Measurements from ENCODE around the gene PLEKHA8.

The PLEKHA8 gene

DNA sequence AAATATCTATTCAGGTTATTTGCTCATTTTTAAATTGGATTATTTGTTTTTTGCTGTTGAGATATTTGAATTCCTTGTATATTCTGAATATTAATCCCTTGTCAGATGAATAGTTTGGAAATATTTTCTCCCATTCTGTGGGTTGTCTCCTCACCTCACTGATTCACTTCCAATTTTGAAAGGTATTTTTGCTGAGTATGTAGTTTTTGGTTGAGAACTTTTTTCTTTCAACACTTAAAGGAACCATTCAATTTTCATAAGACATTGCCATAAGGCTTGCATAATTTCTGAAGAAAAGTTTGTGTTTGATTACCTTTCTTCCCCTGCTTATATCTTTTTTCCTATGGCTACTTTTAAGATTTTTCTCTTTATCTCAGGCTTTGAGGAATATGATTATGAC lies 29.7 kb upstream of the PLEKHA8 start:
- CTCF ChIA-PET, result no interaction called here
- no peak for TF ChIP-seq NFRKB (IDR thresholded peaks at IDR 0.05)
- no peak for TF ChIP-seq FOXM1 (IDR thresholded peaks at IDR 0.05; ENCODE audit: borderline replicate concordance)
- TF ChIP-seq ARNT (IDR thresholded peaks at IDR 0.05), result no peak
- TF ChIP-seq FOXA1 (IDR thresholded peaks at IDR 0.05), result no peak

DNA sequence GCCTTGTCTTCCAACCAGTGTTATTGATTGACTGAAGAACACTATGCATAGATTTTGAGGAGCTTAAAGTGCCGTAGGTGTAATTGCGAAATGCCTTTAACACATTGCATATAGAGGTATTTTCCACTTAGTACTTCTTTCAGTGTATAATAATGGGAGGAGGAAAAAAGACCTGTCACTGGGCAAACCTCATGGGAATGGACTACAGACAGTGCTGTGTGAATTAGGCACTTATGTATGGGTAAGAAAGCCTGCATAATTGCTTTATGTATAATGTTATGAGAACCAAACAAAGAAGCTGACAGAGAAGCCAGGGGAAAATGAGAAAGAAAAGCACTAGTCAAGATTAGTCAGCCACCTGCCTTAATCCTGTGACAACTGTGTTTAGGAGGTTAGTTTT lies 26.2 kb upstream of the PLEKHA8 start:
- TF ChIP-seq HDGF (IDR thresholded peaks at IDR 0.05; ENCODE audit: borderline replicate concordance) (no peak), L3MBTL2 (conservative IDR thresholded peaks at IDR 0.05) (no peak), ARNT (IDR thresholded peaks at IDR 0.05) (no peak), FOXM1 (IDR thresholded peaks at IDR 0.05; ENCODE audit: borderline replicate concordance) (no peak), FOXK2 (IDR thresholded peaks at IDR 0.05) (no peak), SUZ12 (IDR thresholded peaks at IDR 0.05) (no peak), FOXA1 (IDR thresholded peaks at IDR 0.05) (no peak), ZNF384 (IDR thresholded peaks at IDR 0.05) (no peak), BHLHE40 (IDR thresholded peaks at IDR 0.05; ENCODE audit: borderline replicate concordance) (no peak), SP1 (IDR thresholded peaks at IDR 0.05) (no peak), LEF1 (IDR thresholded peaks at IDR 0.05; ENCODE audit: borderline replicate concordance) (no peak), TARDBP (IDR thresholded peaks at IDR 0.05) (no peak)
- DNase-seq (ENCODE audit: extremely low spot score), result no peak
- CTCF ChIA-PET, result no interaction called here
- POLR2A ChIA-PET, result interaction anchor here (1.0 kb wide), 1 partner anchor 27 kb away, joined by 4 read pairs; no protein-coding TSS in a partner anchor

More for the DNA sequence above, 29.7 kb upstream of the PLEKHA8 start:
- no peak for DNase-seq (ENCODE audit: extremely low spot score)
- POLR2A ChIA-PET, result no interaction called here

DNA sequence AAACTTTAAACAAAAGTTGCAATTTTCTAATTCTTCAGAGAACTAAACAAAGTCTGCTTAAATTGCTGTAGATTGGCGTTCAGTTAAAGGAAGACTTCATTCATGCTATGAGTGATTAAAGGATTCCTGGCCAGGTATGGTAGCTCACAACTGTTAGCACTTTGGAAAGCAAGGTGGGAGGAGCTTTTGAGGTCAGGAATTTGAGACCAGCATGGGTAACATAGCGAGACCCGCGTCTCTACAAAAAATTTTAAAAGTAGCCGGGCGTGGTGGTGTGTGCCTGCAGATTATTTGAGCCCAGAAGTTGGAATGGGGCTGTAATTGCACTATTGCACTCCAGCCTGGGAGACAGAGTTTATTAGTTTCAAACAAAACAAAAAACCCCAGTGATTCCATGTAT lies 25.1 kb upstream of the PLEKHA8 start:
- TF ChIP-seq FOXA1 (IDR thresholded peaks at IDR 0.05), result no peak
- TF ChIP-seq SP1 (IDR thresholded peaks at IDR 0.05), result no peak
- no peak for TF ChIP-seq NFRKB (IDR thresholded peaks at IDR 0.05)
- TF ChIP-seq CTBP1 (IDR thresholded peaks at IDR 0.05; ENCODE audit: borderline replicate concordance), result no peak
- TF ChIP-seq, protein P1, sequence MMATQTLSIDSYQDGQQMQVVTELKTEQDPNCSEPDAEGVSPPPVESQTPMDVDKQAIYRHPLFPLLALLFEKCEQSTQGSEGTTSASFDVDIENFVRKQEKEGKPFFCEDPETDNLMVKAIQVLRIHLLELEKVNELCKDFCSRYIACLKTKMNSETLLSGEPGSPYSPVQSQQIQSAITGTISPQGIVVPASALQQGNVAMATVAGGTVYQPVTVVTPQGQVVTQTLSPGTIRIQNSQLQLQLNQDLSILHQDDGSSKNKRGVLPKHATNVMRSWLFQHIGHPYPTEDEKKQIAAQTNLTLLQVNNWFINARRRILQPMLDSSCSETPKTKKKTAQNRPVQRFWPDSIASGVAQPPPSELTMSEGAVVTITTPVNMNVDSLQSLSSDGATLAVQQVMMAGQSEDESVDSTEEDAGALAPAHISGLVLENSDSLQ (IDR thresholded peaks at IDR 0.05), result no peak
- TF ChIP-seq L3MBTL2 (conservative IDR thresholded peaks at IDR 0.05), result no peak
- no peak for TF ChIP-seq FOXK2 (IDR thresholded peaks at IDR 0.05)
- TF ChIP-seq ELF4 (IDR thresholded peaks at IDR 0.05), result no peak
- no peak for TF ChIP-seq TARDBP (IDR thresholded peaks at IDR 0.05)
- TF ChIP-seq LEF1 (IDR thresholded peaks at IDR 0.05; ENCODE audit: borderline replicate concordance), result no peak
- TF ChIP-seq FOXM1 (IDR thresholded peaks at IDR 0.05; ENCODE audit: borderline replicate concordance), result no peak
- no peak for TF ChIP-seq BHLHE40 (IDR thresholded peaks at IDR 0.05; ENCODE audit: borderline replicate concordance)
- TF ChIP-seq HDGF (IDR thresholded peaks at IDR 0.05; ENCODE audit: borderline replicate concordance), result no peak
- no peak for TF ChIP-seq ARNT (IDR thresholded peaks at IDR 0.05)
- TF ChIP-seq ZNF384 (IDR thresholded peaks at IDR 0.05), result no peak
- TF ChIP-seq SUZ12 (IDR thresholded peaks at IDR 0.05), result no peak
- ChIA-PET CTCF (interaction anchor here (0.6 kb wide), 1 partner anchor 1043 kb away, joined by 7 read pairs; no protein-coding TSS in a partner anchor), POLR2A (no interaction called here)
- DNase-seq (ENCODE audit: extremely low spot score), result no peak

DNA sequence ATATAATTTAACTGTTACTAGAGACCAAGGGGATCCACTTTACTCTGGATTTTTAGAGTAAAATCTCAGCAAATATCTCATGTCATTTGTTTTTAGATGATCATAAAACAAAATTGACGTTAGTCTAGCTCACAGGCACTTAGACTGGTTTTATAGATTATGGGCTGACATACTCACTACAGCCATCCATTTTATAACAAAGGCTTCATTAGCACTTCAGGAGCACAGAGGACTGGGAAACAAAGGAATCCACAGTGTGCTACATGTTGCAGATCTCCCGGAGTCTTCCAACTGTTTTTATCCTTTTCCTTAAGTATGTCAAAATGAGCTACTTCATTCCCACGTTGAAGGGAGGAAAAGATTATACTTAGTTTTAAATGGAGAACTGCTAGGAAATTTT lies 22.7 kb upstream of the PLEKHA8 start:
- CTCF ChIA-PET, result interaction anchor here (0.6 to 1.0 kb wide), 2 partner anchors 14 to 17 kb away, joined by 3 to 6 read pairs; no protein-coding TSS in a partner anchor
- POLR2A ChIA-PET, result interaction anchor here (0.6 to 1.2 kb wide), 2 partner anchors 16 to 18 kb away, joined by 3 to 4 read pairs; partner anchors contain the start of gene SCRN1
- DNase-seq (ENCODE audit: extremely low spot score), result no peak
- no peak for TF ChIP-seq FOXM1 (IDR thresholded peaks at IDR 0.05; ENCODE audit: borderline replicate concordance)
- no peak for TF ChIP-seq CTBP1 (IDR thresholded peaks at IDR 0.05; ENCODE audit: borderline replicate concordance)
- TF ChIP-seq SUZ12 (IDR thresholded peaks at IDR 0.05), result no peak
- TF ChIP-seq BHLHE40 (IDR thresholded peaks at IDR 0.05; ENCODE audit: borderline replicate concordance), result no peak
- TF ChIP-seq SP1 (IDR thresholded peaks at IDR 0.05), result no peak
- TF ChIP-seq TARDBP (IDR thresholded peaks at IDR 0.05), result no peak
- no peak for TF ChIP-seq LEF1 (IDR thresholded peaks at IDR 0.05; ENCODE audit: borderline replicate concordance)
- TF ChIP-seq, protein P1 (IDR thresholded peaks at IDR 0.05), result peak; percentile 58

DNA sequence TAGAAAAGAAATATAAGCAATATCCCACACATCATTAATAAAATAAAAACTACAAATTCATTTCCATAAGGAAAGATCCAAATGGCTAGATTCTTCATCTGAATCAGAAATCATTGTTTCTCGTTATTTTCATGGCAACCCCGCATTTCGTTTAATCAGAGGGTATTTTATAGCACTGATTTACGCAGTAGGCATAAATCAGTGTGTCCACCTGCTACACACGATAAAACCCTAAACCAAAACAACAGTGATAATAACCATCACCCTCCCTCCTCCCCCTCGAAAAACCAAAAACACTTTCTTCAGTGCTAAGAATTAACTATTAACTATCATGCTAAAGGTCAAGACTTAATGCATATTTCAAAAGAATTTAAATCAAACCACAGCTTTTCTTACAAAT lies 18.2 kb upstream of the PLEKHA8 start:
- ChIA-PET POLR2A (no interaction called here), CTCF (no interaction called here)
- no peak for DNase-seq (ENCODE audit: extremely low spot score)
- no peak for TF ChIP-seq FOXK2 (IDR thresholded peaks at IDR 0.05)
- TF ChIP-seq, protein P1 (IDR thresholded peaks at IDR 0.05), result 0 out of 2 replicates have a peak, but pooled peaks have one; percentile 21
- no peak for TF ChIP-seq SP1 (IDR thresholded peaks at IDR 0.05)
- TF ChIP-seq FOXM1 (IDR thresholded peaks at IDR 0.05; ENCODE audit: borderline replicate concordance), result no peak

DNA sequence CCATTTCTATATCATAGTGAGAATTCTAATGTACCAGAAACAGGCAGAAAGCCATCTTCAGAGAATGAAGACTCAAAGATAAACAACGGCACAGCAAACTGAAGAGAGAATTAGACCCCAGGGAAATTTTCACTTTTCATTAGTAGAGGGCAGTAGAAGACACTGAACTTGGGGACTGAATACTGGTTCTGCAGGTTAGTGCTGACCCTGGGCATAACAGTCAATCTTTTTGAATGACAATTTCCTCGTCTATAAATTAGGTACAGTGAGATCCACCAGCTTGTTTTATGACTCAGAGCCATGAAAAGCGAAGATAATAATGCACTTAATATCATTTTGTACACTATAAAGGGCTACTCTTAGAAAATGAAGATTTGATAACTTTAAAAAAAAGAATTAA lies 15.5 kb upstream of the PLEKHA8 start:
- TF ChIP-seq ELF4 (IDR thresholded peaks at IDR 0.05) (no peak), FOXK2 (IDR thresholded peaks at IDR 0.05) (no peak), HDGF (IDR thresholded peaks at IDR 0.05; ENCODE audit: borderline replicate concordance) (no peak), TARDBP (IDR thresholded peaks at IDR 0.05) (no peak), FOXM1 (IDR thresholded peaks at IDR 0.05; ENCODE audit: borderline replicate concordance) (no peak), ZNF384 (IDR thresholded peaks at IDR 0.05) (no peak), NFRKB (IDR thresholded peaks at IDR 0.05) (no peak), L3MBTL2 (conservative IDR thresholded peaks at IDR 0.05) (no peak), SUZ12 (IDR thresholded peaks at IDR 0.05) (no peak), SP1 (IDR thresholded peaks at IDR 0.05) (no peak), BHLHE40 (IDR thresholded peaks at IDR 0.05; ENCODE audit: borderline replicate concordance) (no peak), ARNT (IDR thresholded peaks at IDR 0.05) (no peak), CTBP1 (IDR thresholded peaks at IDR 0.05; ENCODE audit: borderline replicate concordance) (no peak), LEF1 (IDR thresholded peaks at IDR 0.05; ENCODE audit: borderline replicate concordance) (no peak), FOXA1 (IDR thresholded peaks at IDR 0.05) (no peak)
- TF ChIP-seq, protein P1 (IDR thresholded peaks at IDR 0.05), result no peak
- POLR2A ChIA-PET, result no interaction called here
- CTCF ChIA-PET, result no interaction called here
- no peak for DNase-seq (ENCODE audit: extremely low spot score)
